CD4-positive, CD25-positive, alpha-beta regulatory T cell (primary cell): Measurements from ENCODE around the gene MPDZ. TPM values are rescaled to one million over a fixed set of nuclear protein-coding genes. Genes with fewer than 3 reads are reported as not detected.

Source experiments
- ATAC-seq, 2 donors: fragments of 150-1000 bp; cut with Tn5 transposase; one replicate each; pipeline ENCODE4 v1.10.0; 2021; ENCODE audit warnings: low read depth in 2 of 2, moderate number of reproducible peaks in 2 of 2, moderate library complexity in 1 of 2
- DNase-seq, 3 donors: peaks; one replicate each; pipeline versions ENCODE4 v3.0.0 to v3.0.0-alpha.2; 2012 to 2022; ENCODE audit warnings: mixed read lengths in 1 of 3
- H3K27ac ChIP-seq: one replicate; pipeline ENCODE4 v1.7.0; 2013; ENCODE audit warnings: mild to moderate bottlenecking, low read length; ENCODE audit not compliant: insufficient read depth, poor library complexity, severe bottlenecking
- H3K27me3 ChIP-seq: one replicate; pipeline ENCODE4 v1.7.0; 2013; ENCODE audit warnings: low read length; ENCODE audit not compliant: control insufficient read depth, insufficient read depth
- H3K36me3 ChIP-seq: one replicate; pipeline ENCODE4 v1.7.0; 2013; ENCODE audit warnings: mild to moderate bottlenecking, low read length, moderate library complexity; ENCODE audit not compliant: control insufficient read depth, insufficient read depth
- H3K4me1 ChIP-seq: 2 replicates; pipeline ENCODE4 v1.7.0; 2013; ENCODE audit warnings: mild to moderate bottlenecking, low read length; ENCODE audit not compliant: insufficient read depth, control insufficient read depth, poor library complexity, severe bottlenecking
- H3K4me3 ChIP-seq: one replicate; pipeline ENCODE4 v1.7.0; 2013; ENCODE audit warnings: low read depth, mild to moderate bottlenecking, low read length, moderate library complexity
- H3K9me3 ChIP-seq, 2 experiments: 1 replicate in 1 of 2; 2 replicates in 1 of 2; pipeline ENCODE4 v1.7.0; 2013; ENCODE audit warnings: low read length in 2 of 2, mild to moderate bottlenecking in 1 of 2, moderate library complexity in 1 of 2; ENCODE audit not compliant: control insufficient read depth in 2 of 2
- H3K27ac Mint-ChIP-seq, 3 donors: one replicate each; pipeline ENCODE4 v1.8.0; 2020 to 2022; ENCODE audit warnings: mild to moderate bottlenecking in 3 of 3, mixed read lengths in 3 of 3, moderate library complexity in 2 of 3
- H3K27me3 Mint-ChIP-seq: one replicate; pipeline ENCODE4 v1.8.0; 2022; ENCODE audit warnings: mild to moderate bottlenecking, mixed read lengths
- H3K36me3 Mint-ChIP-seq: one replicate; pipeline ENCODE4 v1.8.0; 2020; ENCODE audit warnings: mixed read lengths
- H3K4me1 Mint-ChIP-seq, 4 donors: one replicate each; pipeline ENCODE4 v1.8.0; 2020 to 2022; ENCODE audit warnings: mixed read lengths in 4 of 4, mild to moderate bottlenecking in 1 of 4
- H3K4me3 Mint-ChIP-seq, 4 donors: one replicate each; pipeline ENCODE4 v1.8.0; 2020 to 2022; ENCODE audit warnings: mild to moderate bottlenecking in 4 of 4, mixed read lengths in 4 of 4, moderate library complexity in 3 of 4
- H3K9me3 Mint-ChIP-seq, 7 donors: one replicate each; pipeline ENCODE4 v1.8.0; 2020 to 2022; ENCODE audit warnings: mixed read lengths in 7 of 7, mild to moderate bottlenecking in 3 of 7, moderate library complexity in 2 of 7
- polyA plus RNA-seq, 4 donors: library from polyadenylated mRNA; unstranded; fragments of 300-500 nt; fragmentation: Illumina TruSeq; gene quantifications; one replicate each; pipeline ENCODE4 v1.2.3, GENCODE V29; 2021
- total RNA-seq: library from RNA; stranded (reverse); gene quantifications from one replicate; pipeline ENCODE4 v1.2.3, GENCODE V29; 2022

MPDZ gene
- total and polyA plus RNA-seq, 5 donors from 2014 or later = 0.32 TPM; not detected in 4

GRCh38 chr9:13071921-13072320 is 207.6 kb downstream of the MPDZ start:
- DNase-seq (no peak), ATAC-seq (no peak)
- Histone ChIP-seq H3K4me1 (no peaks in the 10 kb centered on the region), H3K4me3 (no peak overlapping the region), H3K36me3 (no peaks in the 10 kb centered on the region), H3K9me3 (peaks cover 0 to 11% of the 10 kb centered on the region in 2 experiments), H3K27ac (no peak overlapping the region), H3K27me3 (no peaks in the 10 kb centered on the region)
- no peak overlapping the region for H3K27ac Mint-ChIP-seq
- H3K36me3 Mint-ChIP-seq = no peaks in the 10 kb centered on the region
- H3K4me3 Mint-ChIP-seq = no peak overlapping the region
- no peaks in the 10 kb centered on the region for H3K27me3 Mint-ChIP-seq
- H3K4me1 Mint-ChIP-seq = no peaks in the 10 kb centered on the region
- H3K9me3 Mint-ChIP-seq = peaks cover 3 to 39% (median 13%) of the 10 kb centered on the region in 7 donors

DNA sequence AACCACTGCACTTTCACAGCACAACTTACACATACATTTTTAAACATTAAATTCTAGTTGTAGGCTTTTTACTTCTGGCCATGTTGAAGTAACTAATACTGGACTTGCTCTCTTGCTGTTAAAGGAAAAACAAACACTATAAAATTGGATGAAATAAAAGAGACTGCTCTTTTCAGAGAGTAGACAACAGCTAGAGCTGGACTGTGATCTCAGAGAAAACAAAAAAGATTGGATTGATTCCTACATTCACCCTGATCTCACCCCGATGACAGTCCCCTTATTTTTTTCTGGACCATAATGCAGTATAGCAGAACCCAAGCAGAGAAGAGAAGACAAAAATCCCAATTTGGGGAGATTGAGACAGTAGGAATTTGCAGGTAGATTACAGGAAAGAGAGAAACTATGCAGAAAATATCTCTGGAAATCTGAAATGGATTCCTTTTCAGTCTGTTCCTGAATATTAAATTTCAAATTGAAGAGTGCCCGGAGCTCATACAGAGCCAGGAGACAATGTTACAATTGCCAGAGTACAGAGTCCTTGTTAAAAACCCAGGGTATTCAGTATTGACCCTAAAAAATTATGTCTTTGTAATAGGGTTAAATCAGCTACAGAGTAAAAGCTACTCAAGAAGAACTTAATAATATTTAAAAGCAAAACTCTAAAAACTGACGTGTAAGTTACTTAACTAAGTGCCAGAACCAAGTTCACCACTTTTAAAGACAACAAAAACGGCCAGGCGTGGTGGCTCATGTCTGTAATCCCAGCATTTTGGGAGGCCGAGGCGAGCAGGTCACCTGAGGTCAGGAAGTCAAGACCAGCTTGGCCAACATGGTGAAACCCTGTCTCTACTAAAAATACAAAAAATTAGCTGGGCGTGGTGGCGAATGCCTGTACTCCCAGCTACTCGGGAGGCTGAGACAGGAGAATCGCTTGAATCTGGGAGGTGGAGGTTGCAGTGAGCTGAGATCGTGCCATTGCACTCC is 208.6 kb downstream of the MPDZ start:
- Histone ChIP-seq H3K27ac (no peak overlapping the region), H3K4me3 (no peak overlapping the region), H3K27me3 (no peaks in the 10 kb centered on the region), H3K9me3 (peaks cover 0 to 11% of the 10 kb centered on the region in 2 experiments), H3K36me3 (no peaks in the 10 kb centered on the region), H3K4me1 (no peaks in the 10 kb centered on the region)
- Mint-ChIP-seq H3K27ac (no peak overlapping the region), H3K4me3 (no peak overlapping the region), H3K36me3 (no peaks in the 10 kb centered on the region), H3K4me1 (no peaks in the 10 kb centered on the region), H3K27me3 (no peaks in the 10 kb centered on the region), H3K9me3 (peaks cover 0 to 37% (median 11%) of the 10 kb centered on the region in 7 donors)
- ATAC-seq (no peak), DNase-seq (no peak)

DNA sequence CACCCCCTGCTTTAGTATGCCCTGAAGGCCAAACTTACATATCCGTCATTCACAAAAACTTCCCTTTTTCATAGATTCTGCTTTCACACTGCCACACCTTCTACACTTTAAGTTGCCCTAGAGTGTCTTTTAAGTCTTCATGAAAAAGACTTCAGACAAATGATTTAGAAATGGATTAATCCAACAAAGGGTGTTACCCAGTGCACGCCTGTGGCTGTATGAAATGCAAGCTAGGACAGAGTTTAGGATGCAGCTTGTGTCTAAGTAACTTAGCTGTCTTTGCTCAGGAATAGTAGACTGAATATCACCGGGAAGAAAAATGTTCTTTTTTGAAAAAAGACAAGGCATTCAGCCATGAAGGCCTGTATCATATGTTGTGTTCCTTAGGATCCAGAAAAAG is 210.0 kb downstream of the MPDZ start:
- no peak for ATAC-seq
- H3K27ac ChIP-seq = no peak overlapping the region
- Mint-ChIP-seq H3K4me1 (no peaks in the 10 kb centered on the region), H3K27ac (no peak overlapping the region), H3K9me3 (peaks cover 0 to 34% (median 11%) of the 10 kb centered on the region in 7 donors), H3K27me3 (no peaks in the 10 kb centered on the region), H3K36me3 (no peaks in the 10 kb centered on the region), H3K4me3 (no peak overlapping the region)
- DNase-seq = no peak
- no peak overlapping the region for H3K4me3 ChIP-seq
- H3K4me1 ChIP-seq = no peaks in the 10 kb centered on the region
- peaks cover 0 to 5% of the 10 kb centered on the region in 2 experiments for H3K9me3 ChIP-seq
- no peaks in the 10 kb centered on the region for H3K27me3 ChIP-seq
- H3K36me3 ChIP-seq = no peaks in the 10 kb centered on the region

DNA sequence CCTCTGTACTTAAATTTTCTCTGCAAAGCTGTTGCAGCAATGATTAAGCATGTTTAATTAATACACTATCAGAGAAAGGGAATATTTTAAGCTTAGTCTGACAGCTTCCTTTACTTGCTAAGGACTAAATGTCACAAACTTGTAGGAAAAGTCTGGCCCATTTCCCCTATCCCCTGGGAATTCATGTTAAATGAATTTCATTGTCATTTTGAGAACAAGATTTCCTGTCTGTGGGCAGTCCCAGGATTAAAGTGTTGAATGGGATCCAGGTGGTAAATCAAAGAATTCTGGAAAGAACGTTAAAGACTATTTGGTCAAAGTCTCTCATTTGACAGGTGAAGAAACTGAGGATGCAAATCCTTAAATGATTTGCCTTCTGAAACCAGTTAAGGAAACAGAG is 214.8 kb downstream of the MPDZ start:
- Histone ChIP-seq H3K4me1 (no peaks in the 10 kb centered on the region), H3K9me3 (no peaks in the 10 kb centered on the region), H3K27me3 (no peaks in the 10 kb centered on the region), H3K27ac (no peak overlapping the region), H3K4me3 (no peak overlapping the region), H3K36me3 (no peaks in the 10 kb centered on the region)
- ATAC-seq (no peak), DNase-seq (no peak)
- Mint-ChIP-seq H3K9me3 (peaks cover 2 to 24% (median 10%) of the 10 kb centered on the region in 7 donors), H3K27ac (no peak overlapping the region), H3K27me3 (no peaks in the 10 kb centered on the region), H3K4me3 (no peak overlapping the region), H3K36me3 (no peaks in the 10 kb centered on the region), H3K4me1 (no peaks in the 10 kb centered on the region)

GRCh38 chr9:13063880-13064459 is 215.5 kb downstream of the MPDZ start:
- DNase-seq (no peak), ATAC-seq (no peak)
- H3K9me3 Mint-ChIP-seq = peaks cover 0 to 21% (median 9%) of the 10 kb centered on the region in 7 donors
- H3K36me3 Mint-ChIP-seq = no peaks in the 10 kb centered on the region
- H3K4me3 Mint-ChIP-seq = no peak overlapping the region
- no peaks in the 10 kb centered on the region for H3K27me3 Mint-ChIP-seq
- H3K4me3 ChIP-seq = no peak overlapping the region
- no peaks in the 10 kb centered on the region for H3K27me3 ChIP-seq
- H3K27ac Mint-ChIP-seq = no peak overlapping the region
- H3K9me3 ChIP-seq = no peaks in the 10 kb centered on the region
- no peak overlapping the region for H3K27ac ChIP-seq
- H3K4me1 Mint-ChIP-seq = no peaks in the 10 kb centered on the region
- no peaks in the 10 kb centered on the region for H3K4me1 ChIP-seq
- no peaks in the 10 kb centered on the region for H3K36me3 ChIP-seq

- Histone ChIP-seq H3K27me3 (no peaks in the 10 kb centered on the region), H3K9me3 (no peaks in the 10 kb centered on the region), H3K4me1 (no peaks in the 10 kb centered on the region), H3K4me3 (no peak overlapping the region), H3K36me3 (no peaks in the 10 kb centered on the region), H3K27ac (no peak overlapping the region)
- Mint-ChIP-seq H3K27me3 (no peaks in the 10 kb centered on the region), H3K4me3 (no peak overlapping the region), H3K36me3 (no peaks in the 10 kb centered on the region), H3K4me1 (no peaks in the 10 kb centered on the region), H3K9me3 (peaks cover 2 to 16% (median 7%) of the 10 kb centered on the region in 7 donors), H3K27ac (no peak overlapping the region)
- DNase-seq (no peak), ATAC-seq (no peak)
Observed at GRCh38 chr9:13061390-13061789, 218.1 kb downstream of the MPDZ start.
